Ovary (tissue), 3 donors: ENCODE results near the gene MAPT.

Experiments
- CTCF ChIP-seq, 3 donors: fragments of 450-650 bp in 2 of 3; fragments of 200-600 bp in 1 of 3; IDR thresholded peaks; one replicate each; pipeline versions ENCODE4 v1.5.1 to v1.8.0; 2016 to 2022; ENCODE audit warnings: antibody characterized with exemption in 3 of 3, mild to moderate bottlenecking in 1 of 3
- POLR2A ChIP-seq: fragments of 450-650 bp; IDR thresholded peaks from one replicate; pipeline ENCODE4 v1.6.1; 2017; ENCODE audit warnings: antibody characterized with exemption, mild to moderate bottlenecking, moderate library complexity
- donor health status: DM: no; HTN: no; CAD: no.

- TF ChIP-seq CTCF (IDR thresholded peaks at IDR 0.05) (no peak), POLR2A (no peak)
These were observed 79.8 kb downstream of the MAPT start for GRCh38 chr17:45973946-45974859.
